Right hindlimb (tissue), 1 donor: ENCODE results near the gene GRXCR2.
"Not testable (repeated sequence)": the region's sequence is repeated elsewhere in the genome, so short reads cannot be mapped to it uniquely, and the experiment has no call there.

ENCODE experiments used
- DNase-seq: peaks from one replicate; pipeline ENCODE4 v3.0.0-alpha.2; 2018

The GRXCR2 gene

GRCh38 chr5:145872914-145873313, at the start of gene GRXCR2:
GRXCR2 (minus strand) TSS chr5:145873014; CDS start chr5:145872968, 46 bp downstream.
- no peak for DNase-seq

GRCh38 chr5:145922059-145922458, 49.2 kb upstream of the GRXCR2 start:
- DNase-seq = no peak

DNA sequence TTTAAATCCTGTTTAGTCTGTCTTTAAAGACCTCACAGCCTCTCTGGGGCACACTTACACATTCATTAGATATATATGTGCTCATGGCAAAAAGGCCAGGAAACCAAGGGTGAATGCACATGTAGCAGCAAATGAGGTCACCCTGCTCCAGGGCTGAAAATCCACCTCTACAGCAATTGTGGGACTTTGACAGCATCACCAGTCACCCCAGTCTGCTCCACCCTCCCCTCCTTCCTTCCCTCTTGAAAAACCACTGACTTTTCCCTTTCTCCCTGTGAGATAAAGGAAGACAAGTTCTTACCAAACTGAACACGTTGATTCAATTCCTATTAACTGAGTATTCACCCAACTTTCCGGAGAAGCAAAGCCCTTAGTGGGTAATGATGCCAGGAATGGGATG, 48.4 kb upstream of the GRXCR2 start:
- DNase-seq = no peak

DNA sequence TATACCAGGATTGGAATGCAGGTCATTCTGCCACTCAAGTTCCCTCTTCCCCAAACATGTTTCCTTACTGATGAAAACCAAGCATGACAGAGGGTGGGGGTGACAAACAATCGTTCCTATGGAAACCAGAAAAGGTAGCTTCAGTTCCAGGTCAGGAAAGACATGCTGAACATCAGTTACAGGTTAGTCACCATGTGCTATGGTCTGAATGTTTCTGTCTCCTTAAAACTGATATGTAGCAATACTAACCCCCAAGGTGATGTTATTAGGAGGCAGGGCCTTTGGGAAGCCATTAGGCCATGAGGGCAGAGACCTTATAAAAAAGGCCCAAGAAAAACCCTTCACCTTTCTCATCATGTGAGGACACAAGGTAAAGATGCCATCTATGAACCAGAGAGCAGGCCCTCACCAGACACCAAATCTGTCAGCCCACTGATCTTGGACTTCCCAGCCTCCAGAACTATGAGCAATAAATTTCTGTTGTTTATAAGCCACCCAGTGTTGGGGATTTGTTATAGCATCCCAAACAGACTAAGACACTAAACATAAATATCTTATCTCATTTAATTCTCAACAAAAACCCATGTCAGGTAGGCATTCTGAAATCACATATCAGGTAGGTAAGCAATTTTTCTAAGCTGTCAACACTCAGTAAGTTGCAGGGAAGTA, 47.9 kb upstream of the GRXCR2 start:
- no peak for DNase-seq

DNA sequence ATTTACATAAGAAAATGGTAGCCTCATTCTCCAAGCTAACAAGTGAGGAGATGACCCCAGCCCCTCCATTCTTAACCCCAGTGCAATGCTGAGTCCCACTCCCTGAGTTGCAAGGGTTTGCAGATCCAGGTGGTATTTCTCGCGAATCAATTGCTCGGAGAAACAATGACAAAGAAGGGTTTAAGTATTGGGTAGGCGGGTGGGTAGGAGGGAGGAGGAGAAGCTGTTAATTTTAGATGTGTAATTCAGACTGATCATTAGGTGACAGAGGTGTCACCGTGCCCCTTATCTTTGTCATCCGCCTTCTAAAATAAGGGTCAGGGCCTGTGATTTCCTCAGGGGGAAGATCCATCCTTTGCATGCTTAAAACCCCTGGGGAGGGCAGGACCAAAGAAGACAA, 46.6 kb upstream of the GRXCR2 start:
- no peak for DNase-seq

GRCh38 chr5:145918397-145918796, 45.6 kb upstream of the GRXCR2 start:
- no peak for DNase-seq

DNA sequence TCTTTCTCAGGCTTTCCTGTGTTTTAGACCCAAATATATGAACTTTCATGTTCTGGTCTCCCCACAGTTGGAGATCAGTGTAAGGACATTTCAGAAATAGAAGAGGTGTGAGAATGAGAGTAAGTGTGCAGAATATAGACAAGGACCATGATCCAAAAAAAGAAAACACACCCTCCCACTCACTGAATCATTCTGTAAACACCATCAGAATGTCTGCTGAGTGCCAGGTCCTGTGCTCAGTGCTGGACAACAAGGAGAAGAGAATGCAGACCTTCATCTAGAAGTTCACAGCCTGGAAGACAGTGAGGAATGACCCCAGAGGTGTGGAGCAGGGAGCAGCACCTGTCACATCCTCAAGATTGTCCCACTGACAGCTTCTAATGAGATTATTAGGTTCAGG, 44.5 kb upstream of the GRXCR2 start:
- no peak for DNase-seq

GRCh38 chr5:145915970-145916638, 43.3 kb upstream of the GRXCR2 start:
- no peak for DNase-seq

GRCh38 chr5:145913701-145914100, 40.9 kb upstream of the GRXCR2 start:
- no peak for DNase-seq

DNA sequence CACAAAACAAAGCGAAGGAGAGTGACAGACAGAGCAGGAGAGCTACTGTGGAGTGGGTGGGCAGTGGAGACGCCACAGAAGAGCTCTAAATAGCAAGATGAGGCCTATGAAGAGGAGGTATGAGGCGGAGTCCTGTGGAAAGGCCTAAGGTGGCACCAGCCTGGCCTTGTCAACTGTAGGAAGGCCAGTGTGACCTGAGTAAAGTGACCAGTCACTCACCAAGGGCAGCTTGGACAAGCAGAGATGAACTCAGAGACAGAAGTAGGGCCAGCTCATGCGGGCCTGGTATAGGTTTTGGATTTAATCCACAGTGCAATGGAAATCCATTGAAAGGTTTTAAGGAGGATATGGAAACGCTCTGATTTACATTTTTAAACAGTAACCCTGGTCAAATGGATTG, 39.8 kb upstream of the GRXCR2 start:
- DNase-seq = no peak

DNA sequence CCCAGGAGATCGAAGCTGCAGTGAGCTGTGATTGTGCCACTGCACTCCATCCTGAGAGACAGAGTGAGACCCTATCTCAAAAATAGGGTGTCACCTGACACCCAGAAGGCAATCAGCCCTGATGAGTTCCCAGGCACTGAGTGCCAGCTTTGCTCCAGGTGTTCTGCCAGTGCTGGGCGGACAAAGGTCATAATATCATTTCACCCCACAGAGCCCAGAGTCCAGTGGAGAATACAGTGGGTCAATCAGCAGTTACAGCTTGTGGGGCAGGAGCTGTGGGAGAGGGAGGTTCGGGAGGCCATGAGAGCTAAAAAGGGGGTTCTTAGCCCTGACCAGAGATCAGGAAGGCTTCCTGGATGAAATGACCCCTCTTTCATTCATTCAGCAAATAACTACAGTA, 39.2 kb upstream of the GRXCR2 start:
- no peak for DNase-seq

DNA sequence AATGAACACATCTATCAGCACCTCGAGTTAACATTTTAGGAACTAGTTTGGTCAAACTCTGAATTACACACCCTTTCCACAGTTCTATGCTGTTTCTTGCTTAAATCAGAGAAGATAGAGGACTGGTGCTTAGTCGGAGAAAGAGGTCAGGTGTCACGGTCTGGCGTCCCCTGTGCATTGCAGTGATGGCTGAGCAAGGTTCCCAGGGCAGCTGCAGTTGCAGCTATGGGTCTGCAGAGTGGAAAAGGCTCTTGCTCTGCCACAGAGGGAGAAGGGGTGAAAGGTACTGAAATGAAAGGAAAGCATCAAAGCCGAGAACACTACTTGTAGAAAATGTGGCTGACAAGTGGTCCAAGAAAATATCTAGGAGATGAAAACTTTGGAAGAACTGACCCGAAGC, 38.4 kb upstream of the GRXCR2 start:
- DNase-seq = no peak

GRCh38 chr5:145908206-145908960, 35.6 kb upstream of the GRXCR2 start:
- DNase-seq = no peak

DNA sequence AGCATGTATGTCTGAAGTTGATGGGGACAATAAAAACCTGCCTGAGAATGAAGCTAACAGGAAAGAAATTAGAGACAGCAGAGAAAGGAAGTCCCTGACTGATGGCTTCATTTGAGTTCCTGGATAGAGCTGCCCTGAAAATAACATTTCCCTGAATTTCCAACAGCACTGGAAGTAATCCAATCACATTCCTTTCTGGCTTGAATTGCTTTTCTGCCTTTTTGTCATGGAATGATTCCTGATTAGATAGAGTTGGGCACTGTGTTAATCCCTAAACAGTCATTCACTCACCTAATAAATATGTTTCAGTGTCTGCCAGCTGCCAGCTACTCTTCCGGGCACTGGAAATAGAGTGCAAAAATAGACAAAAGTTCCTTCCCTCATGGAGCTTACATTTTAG, 33.6 kb upstream of the GRXCR2 start:
- DNase-seq = no peak

DNA sequence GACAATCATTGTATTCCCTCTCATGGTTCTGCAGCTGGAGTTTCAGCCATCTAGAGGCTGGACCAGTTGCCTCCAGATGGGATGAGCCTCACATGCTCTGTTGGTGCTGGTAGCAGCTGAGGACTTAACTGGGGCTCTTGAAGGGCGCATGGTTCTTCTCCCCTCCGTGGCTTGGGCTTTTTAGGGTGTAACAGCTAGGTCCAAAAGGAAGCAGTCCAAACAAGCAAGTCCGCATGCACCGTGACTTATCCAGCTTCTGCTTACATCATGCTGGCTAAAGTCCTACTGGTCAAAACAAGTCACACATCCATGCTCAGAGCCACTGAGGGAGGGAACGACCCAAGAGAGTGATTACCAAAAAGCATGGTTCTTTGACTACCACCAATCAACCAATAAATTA, 31.9 kb upstream of the GRXCR2 start:
- no peak for DNase-seq

- DNase-seq = no peak
Measured at GRCh38 chr5:145903867-145904266, 31.1 kb upstream of the GRXCR2 start.

DNA sequence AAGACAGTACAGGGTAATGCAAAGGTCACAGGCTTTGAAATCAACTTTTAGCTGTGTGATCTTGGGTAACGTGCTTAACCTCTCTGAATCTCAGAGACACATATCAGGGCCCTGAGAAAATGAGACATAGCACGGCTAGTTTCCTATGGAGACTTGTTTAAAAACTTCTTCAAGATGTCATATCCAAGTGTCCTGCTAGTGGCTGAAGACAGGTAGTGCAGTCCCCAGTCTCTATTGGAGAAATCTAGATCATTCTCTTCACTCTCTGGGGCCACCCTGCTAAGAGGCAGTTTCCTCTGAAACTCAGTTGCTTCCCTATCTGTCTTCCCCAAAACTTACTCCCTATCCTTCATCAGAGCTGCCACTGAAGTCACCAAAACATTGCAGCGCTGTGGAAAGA, 30.3 kb upstream of the GRXCR2 start:
- no peak for DNase-seq

DNA sequence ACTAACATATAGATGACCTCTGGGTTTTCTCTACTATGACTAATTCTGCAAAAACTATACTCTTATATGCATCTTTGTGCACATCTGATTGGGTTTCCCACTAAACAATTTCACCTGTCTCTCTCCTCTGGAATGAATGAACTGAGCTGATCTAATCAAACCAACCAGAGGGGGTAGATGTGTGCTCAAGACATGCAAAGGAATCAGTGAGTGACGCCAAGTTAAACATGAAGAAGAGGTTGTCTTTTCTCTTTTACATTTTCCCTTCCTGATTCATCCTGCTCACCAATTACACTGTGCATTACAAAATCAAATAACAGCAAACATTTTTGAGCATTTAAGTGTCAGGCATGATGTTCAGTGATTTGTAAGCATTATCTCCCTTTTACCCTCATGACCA, 29.6 kb upstream of the GRXCR2 start:
- no peak for DNase-seq

- no peak for DNase-seq
Measured at GRCh38 chr5:145898171-145898570, 25.4 kb upstream of the GRXCR2 start.

DNA sequence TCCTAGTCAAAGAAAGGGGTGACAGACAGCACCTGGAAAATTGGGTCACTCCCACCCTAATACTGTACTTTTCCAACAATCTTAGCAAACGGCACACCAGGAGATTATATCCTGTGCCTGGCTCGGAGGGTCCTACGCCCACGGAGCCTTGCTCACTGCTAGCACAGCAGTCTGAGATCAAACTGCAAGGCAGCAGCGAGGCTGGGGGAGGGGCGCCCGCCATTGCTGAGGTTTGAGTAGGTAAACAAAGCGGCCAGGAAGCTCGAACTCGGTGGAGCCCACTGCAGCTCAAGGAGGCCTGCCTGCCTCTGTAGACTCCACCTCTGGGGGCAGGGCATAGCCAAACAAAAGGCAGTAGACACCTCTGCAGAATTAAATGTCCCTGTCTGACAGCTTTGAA, 18.6 kb upstream of the GRXCR2 start:
- not testable (repeated sequence) for DNase-seq

- no peak for DNase-seq
Measured at GRCh38 chr5:145889611-145890010, 16.8 kb upstream of the GRXCR2 start.

- no peak for DNase-seq
Measured at GRCh38 chr5:145887976-145888574, 15.3 kb upstream of the GRXCR2 start.

DNA sequence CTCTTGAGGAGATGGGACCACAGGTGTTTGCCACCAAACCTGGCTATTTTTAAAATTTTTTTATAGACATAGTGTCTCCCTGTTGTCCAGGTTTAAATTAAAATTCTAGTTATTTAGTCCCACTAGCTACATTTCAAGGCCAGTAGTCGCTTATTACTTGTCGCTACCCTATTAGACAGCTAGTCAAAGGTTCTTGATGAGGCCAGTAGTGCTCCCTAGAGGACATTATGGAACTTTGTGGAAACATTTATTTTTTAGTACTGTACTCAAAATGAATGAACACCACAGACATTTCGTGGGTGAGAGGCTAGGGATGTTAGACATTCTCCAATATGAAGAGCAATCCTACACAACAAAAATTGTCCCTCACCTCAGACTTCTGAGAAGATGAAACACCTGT, 14.4 kb upstream of the GRXCR2 start:
- DNase-seq = no peak

- no peak for DNase-seq
Measured at GRCh38 chr5:145874765-145875164, 2.0 kb upstream of the GRXCR2 start.
